Psoas muscle (tissue), 8 donors: ENCODE data around the gene LIMS1. TPM values are rescaled to one million over a fixed set of nuclear protein-coding genes. Genes with fewer than 3 reads are reported as not detected.
A peak's percentile ranks its signal among the peaks of the same experiment; 100 is the strongest.
"Not testable (repeated sequence)": the region's sequence is repeated elsewhere in the genome, so short reads cannot be mapped to it uniquely, and the experiment has no call there.

Source experiments
- ATAC-seq, 4 donors: fragments of 200-7000 bp; cut with Tn5 transposase; one replicate each; pipeline ENCODE4 v1.9.1; 2020; ENCODE audit warnings: moderate library complexity in 3 of 4, mild to moderate bottlenecking in 2 of 4
- DNase-seq, 2 donors: peaks; one replicate each; pipeline ENCODE4 v3.0.0-alpha.2; 2020
- H3K27ac ChIP-seq: fragments of 200-600 bp; one replicate; pipeline ENCODE4 v1.8.0; 2022
- H3K27me3 ChIP-seq, 3 donors: fragments of 200-600 bp in 1 of 3; one replicate each; pipeline versions ENCODE4 v1.6.1 to v1.8.0; 2013 to 2022; ENCODE audit warnings: low read length in 2 of 3, mild to moderate bottlenecking in 2 of 3, moderate library complexity in 1 of 3; ENCODE audit not compliant: insufficient read depth in 3 of 3
- H3K36me3 ChIP-seq, 2 donors: fragments of 200-600 bp in 1 of 2; one replicate each; pipeline versions ENCODE4 v1.6.1 to v1.8.0; 2013 to 2022; ENCODE audit warnings: low read depth in 1 of 2, mild to moderate bottlenecking in 1 of 2, moderate library complexity in 1 of 2; ENCODE audit not compliant: insufficient read depth in 1 of 2
- H3K4me1 ChIP-seq: fragments of 200-600 bp; one replicate; pipeline ENCODE4 v1.8.0; 2022
- H3K4me3 ChIP-seq: fragments of 200-600 bp; one replicate; pipeline ENCODE4 v1.8.0; 2022; ENCODE audit warnings: mild to moderate bottlenecking
- H3K9me3 ChIP-seq: fragments of 200-600 bp; one replicate; pipeline ENCODE4 v1.8.0; 2022
- WGBS, 3 donors: extraction: QIAGEN DNeasy Blood & Tissue Kit; methylation state at CpG; one replicate each; pipeline versions ENCODE4 v1.1.6 to v1.1.7; 2013; 5-methylcytosine and 5-hydroxymethylcytosine counted together
- intact Hi-C, 2 donors: fragments of 100-400 bp; cut with DNase I; formaldehyde crosslinking; loops; one replicate each; pipeline versions ENCODE4 v1.11.0 to v1.14.2; 2022
- polyA plus RNA-seq, 3 donors: library from polyadenylated mRNA; stranded (reverse); fragments of 200-250 nt; gene quantifications; one replicate each; pipeline ENCODE4 v1.2.3, GENCODE V29; 2013
- total RNA-seq, 4 donors: library from RNA; stranded (reverse); fragmentation: NEBNext Ultra II Directional in 2 of 4; extraction: Animal tissue kit (Norgen Biotek cat#: 25700) in 2 of 4; gene quantifications; one replicate each; pipeline versions ENCODE4 v1.2.1 to v1.2.4, GENCODE V29; 2021 to 2023
- TF ChIP-seq, protein P1 (sequence below): fragments of 200-600 bp; IDR thresholded peaks from one replicate; pipeline ENCODE4 v1.8.0; 2022; ENCODE audit warnings: antibody characterized with exemption
- donor health status: healthy with polysubstance abuse.
- donor health status: DM: no; HTN: no; CAD: no; lungs with moderate emphysema.
- donor health status: Bipolar disorder and iron deficiency.
- donor health status: healthy.
- donor health status: DM: yes; HTN: yes; CAD: no.
- donor health status: DM: no; HTN: no; CAD: no.
- donor health status: DM: no; HTN: no; CAD: no.
- donor health status: DM: yes; HTN: yes; CAD: no.

Gene LIMS1
- total and polyA plus RNA-seq, 7 donors: 50.5 to 287 (median 180) TPM

- no peaks in the 10 kb centered on the region for H3K4me1 ChIP-seq
- DNase-seq: no peak
- intact Hi-C loops: no loop called here
- no peak overlapping the region for H3K27ac ChIP-seq
- no peak for ATAC-seq
- no peaks in the 10 kb centered on the region for H3K9me3 ChIP-seq
- no peaks in the 10 kb centered on the region for H3K27me3 ChIP-seq
- H3K36me3 ChIP-seq: peaks cover 0 to 3% of the 10 kb centered on the region in 2 donors
- 95 to 97% (median 97%) methylated on average over 7 of the region's 7 CpGs for WGBS, 3 donors
- no peak overlapping the region for H3K4me3 ChIP-seq
- TF ChIP-seq, protein P1, sequence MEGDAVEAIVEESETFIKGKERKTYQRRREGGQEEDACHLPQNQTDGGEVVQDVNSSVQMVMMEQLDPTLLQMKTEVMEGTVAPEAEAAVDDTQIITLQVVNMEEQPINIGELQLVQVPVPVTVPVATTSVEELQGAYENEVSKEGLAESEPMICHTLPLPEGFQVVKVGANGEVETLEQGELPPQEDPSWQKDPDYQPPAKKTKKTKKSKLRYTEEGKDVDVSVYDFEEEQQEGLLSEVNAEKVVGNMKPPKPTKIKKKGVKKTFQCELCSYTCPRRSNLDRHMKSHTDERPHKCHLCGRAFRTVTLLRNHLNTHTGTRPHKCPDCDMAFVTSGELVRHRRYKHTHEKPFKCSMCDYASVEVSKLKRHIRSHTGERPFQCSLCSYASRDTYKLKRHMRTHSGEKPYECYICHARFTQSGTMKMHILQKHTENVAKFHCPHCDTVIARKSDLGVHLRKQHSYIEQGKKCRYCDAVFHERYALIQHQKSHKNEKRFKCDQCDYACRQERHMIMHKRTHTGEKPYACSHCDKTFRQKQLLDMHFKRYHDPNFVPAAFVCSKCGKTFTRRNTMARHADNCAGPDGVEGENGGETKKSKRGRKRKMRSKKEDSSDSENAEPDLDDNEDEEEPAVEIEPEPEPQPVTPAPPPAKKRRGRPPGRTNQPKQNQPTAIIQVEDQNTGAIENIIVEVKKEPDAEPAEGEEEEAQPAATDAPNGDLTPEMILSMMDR: no peak
Observed at GRCh38 chr2:108691447-108691846, 157.2 kb downstream of the LIMS1 start.

DNA sequence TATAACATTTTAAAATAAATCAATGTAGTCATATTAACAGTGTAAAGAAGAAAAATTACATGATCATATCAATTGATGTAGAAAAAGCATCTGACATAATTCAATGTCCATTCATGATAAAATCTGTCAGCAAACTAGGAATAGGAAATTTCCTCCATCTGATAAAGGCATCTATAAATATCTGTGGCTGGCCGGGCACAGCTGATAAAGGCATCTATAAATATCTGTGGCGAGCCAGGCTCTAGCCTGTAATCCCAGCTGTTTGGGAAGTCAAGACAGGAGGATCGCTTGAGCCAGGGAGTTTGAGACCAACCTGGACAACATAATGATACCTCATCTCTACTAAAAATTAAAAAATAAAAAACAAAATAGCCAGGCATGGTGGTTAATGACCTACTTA lies 166.9 kb downstream of the LIMS1 start:
- TF ChIP-seq, protein P1: no peak
- intact Hi-C loops: no loop called here
- Histone ChIP-seq H3K4me3 (no peak overlapping the region), H3K36me3 (no peaks in the 10 kb centered on the region), H3K4me1 (peaks cover 4% of the 10 kb centered on the region), H3K27me3 (no peaks in the 10 kb centered on the region), H3K9me3 (no peaks in the 10 kb centered on the region), H3K27ac (peak overlapping the region; percentile 23)
- no peak for DNase-seq
- 10 to 19% (median 17%) methylated on average over 3 of the region's 3 CpGs for WGBS, 3 donors
- ATAC-seq: peak; percentile 83 to 93 (median 89)

GRCh38 chr2:108701806-108702205 lies 167.5 kb downstream of the LIMS1 start:
- no peak overlapping the region for H3K27ac ChIP-seq
- H3K4me3 ChIP-seq: no peak overlapping the region
- intact Hi-C loops: no loop called here
- H3K9me3 ChIP-seq: no peaks in the 10 kb centered on the region
- ATAC-seq: no peak
- 87 to 97% (median 97%) methylated on average over 2 of the region's 2 CpGs for WGBS, 3 donors
- TF ChIP-seq, protein P1: no peak
- no peak for DNase-seq
- H3K4me1 ChIP-seq: peaks cover 4% of the 10 kb centered on the region
- H3K36me3 ChIP-seq: no peaks in the 10 kb centered on the region
- H3K27me3 ChIP-seq: no peaks in the 10 kb centered on the region

GRCh38 chr2:108704871-108705270 lies 170.6 kb downstream of the LIMS1 start:
- ATAC-seq (no peak), DNase-seq (no peak)
- Histone ChIP-seq H3K4me1 (peaks cover 4% of the 10 kb centered on the region), H3K27ac (no peak overlapping the region), H3K9me3 (no peaks in the 10 kb centered on the region), H3K4me3 (no peak overlapping the region), H3K36me3 (no peaks in the 10 kb centered on the region), H3K27me3 (no peaks in the 10 kb centered on the region)
- intact Hi-C loops: no loop called here
- TF ChIP-seq, protein P1: no peak
- 85 to 100% (median 88%) methylated on average over 1 of the region's 1 CpG for WGBS, 3 donors

DNA sequence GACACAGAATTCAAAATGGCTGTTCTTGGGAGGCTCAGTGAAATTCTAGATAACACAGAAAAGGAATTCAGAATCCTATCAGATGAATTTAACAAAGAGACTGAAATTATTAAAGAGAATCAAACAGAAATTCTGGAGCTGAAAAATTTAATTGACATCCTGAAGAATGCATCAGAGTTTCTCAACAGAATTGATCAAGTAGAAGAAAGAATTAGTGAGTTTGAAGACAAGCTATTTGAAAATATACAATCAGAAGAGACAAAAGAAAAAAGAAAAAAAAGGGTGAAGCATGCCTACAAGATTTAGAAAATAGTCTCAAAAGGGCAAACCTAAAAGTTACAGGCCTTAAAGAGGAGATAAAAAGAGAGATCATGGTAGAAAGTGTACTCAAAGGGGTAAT lies 173.0 kb downstream of the LIMS1 start:
- ATAC-seq: no peak

GRCh38 chr2:108716971-108717370 lies 182.7 kb downstream of the LIMS1 start:
- H3K4me1 ChIP-seq, H3K27ac ChIP-seq, H3K36me3 ChIP-seq, DNase-seq, ATAC-seq, H3K4me3 ChIP-seq, H3K27me3 ChIP-seq, H3K9me3 ChIP-seq, intact Hi-C loops: not testable (repeated sequence)
- WGBS, 3 donors: 69 to 74% (median 71%) methylated on average over 6 of the region's 6 CpGs

More for the DNA sequence above, 173.0 kb downstream of the LIMS1 start:
- Histone ChIP-seq H3K27ac (no peak overlapping the region), H3K36me3 (no peaks in the 10 kb centered on the region), H3K27me3 (no peaks in the 10 kb centered on the region), H3K4me3 (no peak overlapping the region), H3K9me3 (no peaks in the 10 kb centered on the region), H3K4me1 (no peaks in the 10 kb centered on the region)
- DNase-seq: no peak
- intact Hi-C loops: no loop called here
- TF ChIP-seq, protein P1: no peak
